KG1 (cell line): ENCODE results near the gene CDKN1C.
"Not testable (repeated sequence)": the region's sequence is repeated elsewhere in the genome, so short reads cannot be mapped to it uniquely, and the experiment has no call there.

ENCODE experiments used
- DNase-seq: peaks from one replicate; lab custom pipeline; 2025; lab: John Stamatoyannopoulos, UW

The CDKN1C gene

GRCh38 chr11:2909133-2909902, 23.7 kb upstream of the CDKN1C start:
- no peak for DNase-seq

- DNase-seq = no peak
Observed at GRCh38 chr11:2908130-2908529, 22.6 kb upstream of the CDKN1C start.

GRCh38 chr11:2905299-2905698, 19.7 kb upstream of the CDKN1C start:
- DNase-seq = not testable (repeated sequence)

GRCh38 chr11:2904153-2905052, 18.8 kb upstream of the CDKN1C start:
- no peak for DNase-seq

GRCh38 chr11:2903672-2904011, 18.1 kb upstream of the CDKN1C start:
- DNase-seq = no peak

- no peak for DNase-seq
Observed at GRCh38 chr11:2902784-2903671, 17.5 kb upstream of the CDKN1C start.

- peak; percentile 49 for DNase-seq
Observed at GRCh38 chr11:2901854-2902783, 16.5 kb upstream of the CDKN1C start.

- no peak for DNase-seq
Observed at GRCh38 chr11:2901196-2901796, 15.7 kb upstream of the CDKN1C start.

- DNase-seq = no peak
Observed at GRCh38 chr11:2899080-2899783, 13.7 kb upstream of the CDKN1C start.

GRCh38 chr11:2898366-2899079, 12.9 kb upstream of the CDKN1C start:
- DNase-seq = no peak

GRCh38 chr11:2897048-2897447, 11.5 kb upstream of the CDKN1C start:
- DNase-seq = no peak

- no peak for DNase-seq
Observed at GRCh38 chr11:2896047-2896446, 10.5 kb upstream of the CDKN1C start.

GRCh38 chr11:2893935-2894334, 8.4 kb upstream of the CDKN1C start:
- no peak for DNase-seq

GRCh38 chr11:2892967-2893528, 7.5 kb upstream of the CDKN1C start:
- peak; percentile 57 for DNase-seq

- peak; percentile 64 for DNase-seq
Observed at GRCh38 chr11:2892215-2892966, 6.8 kb upstream of the CDKN1C start.

- no peak for DNase-seq
Observed at GRCh38 chr11:2891326-2892214, 6.0 kb upstream of the CDKN1C start.
